H1 (cell line): Measurements from ENCODE around the gene TMTC4. TPM values are rescaled to one million over a fixed set of nuclear protein-coding genes. Genes with fewer than 3 reads are reported as not detected.

Experiments
- CTCF ChIA-PET: fragments of 300-600 bp; sonication (Branson Sonifier 250); formaldehyde crosslinking; loops from one replicate; lab custom pipeline; 2021; ENCODE audit not compliant: partially characterized antibody; lab: Charles Lee
- POLR2A ChIA-PET: fragments of 300-600 bp; sonication (Branson Sonifier 250); formaldehyde crosslinking; loops from one replicate; lab custom pipeline; 2021; ENCODE audit warnings: inconsistent platforms; ENCODE audit not compliant: partially characterized antibody; lab: Charles Lee
- DNase-seq, 2 experiments: peaks; one replicate each; pipeline versions ENCODE4 v3.0.0 to v3.0.0-alpha.2; 2010 to 2022; ENCODE audit warnings: low spot score in 2 of 2, low read depth in 1 of 2, mixed read lengths in 1 of 2
- FAIRE-seq: peaks from 2 replicates; lab custom pipeline; 2011; peaks lifted over from hg19 to GRCh38; lab: Jason Lieb, UNC
- H2AFZ ChIP-seq: 2 replicates; pipeline ENCODE4 v1.8.1; 2012; ENCODE audit warnings: low read length, inconsistent platforms
- H2AK5ac ChIP-seq: 2 replicates; pipeline ENCODE4 v1.6.1; 2013; ENCODE audit warnings: low read depth, low read length
- H2BK120ac ChIP-seq: replicated peaks from 2 replicates; pipeline ENCODE3; 2013; ENCODE audit warnings: low read depth, low read length, inconsistent platforms
- H2BK12ac ChIP-seq: 2 replicates; pipeline ENCODE4 v1.6.1; 2013; ENCODE audit warnings: low read depth, low read length
- H2BK15ac ChIP-seq: 2 replicates; pipeline ENCODE4 v1.6.1; 2013; ENCODE audit warnings: low read length
- H2BK20ac ChIP-seq: 2 replicates; pipeline ENCODE4 v1.6.1; 2013; ENCODE audit warnings: low read length
- H2BK5ac ChIP-seq: 2 replicates; pipeline ENCODE4 v1.6.1; 2013; ENCODE audit warnings: low read depth, low read length
- H3K14ac ChIP-seq: 2 replicates; pipeline ENCODE4 v1.6.1; 2013; ENCODE audit warnings: inconsistent platforms; ENCODE audit not compliant: insufficient read length
- H3K18ac ChIP-seq: 2 replicates; pipeline ENCODE4 v1.6.1; 2013; ENCODE audit warnings: low read length; ENCODE audit errors: extremely low read depth
- H3K23ac ChIP-seq: 2 replicates; pipeline ENCODE4 v1.6.1; 2013; ENCODE audit warnings: inconsistent platforms; ENCODE audit not compliant: insufficient read length
- H3K23me2 ChIP-seq: 2 replicates; pipeline ENCODE4 v1.6.1; 2013; ENCODE audit warnings: low read depth, low read length
- H3K27ac ChIP-seq: 2 replicates; pipeline ENCODE4 v1.6.1; 2011; ENCODE audit warnings: low read depth, low read length, inconsistent platforms
- H3K27me3 ChIP-seq, 4 experiments: replicated peaks in 1 of 4; 1 replicate in 1 of 4; 2 replicates in 3 of 4; pipeline versions ENCODE4 v1.6.1 to v1.8.1; 2011 to 2013; ENCODE audit warnings: low read length in 3 of 4, mild to moderate bottlenecking in 3 of 4, inconsistent platforms in 2 of 4, mixed read lengths in 2 of 4, moderate library complexity in 1 of 4; ENCODE audit not compliant: control insufficient read depth in 3 of 4, insufficient read depth in 3 of 4; ENCODE audit errors: extremely low read depth in 1 of 4
- H3K36me3 ChIP-seq, 4 experiments: 2 replicates each; pipeline versions ENCODE4 v1.6.1 to v1.8.1; 2011 to 2013; ENCODE audit warnings: mild to moderate bottlenecking in 4 of 4, low read length in 3 of 4, moderate library complexity in 2 of 4, control low read depth in 1 of 4, inconsistent platforms in 1 of 4; ENCODE audit not compliant: insufficient read depth in 4 of 4, control insufficient read depth in 2 of 4
- H3K4ac ChIP-seq: replicated peaks from 2 replicates; pipeline ENCODE3; 2013; ENCODE audit warnings: low read length, low read depth, mixed read lengths, inconsistent platforms; ENCODE audit not compliant: insufficient read length
- H3K4me1 ChIP-seq, 4 experiments: replicated peaks in 1 of 4; 1 replicate in 1 of 4; 2 replicates in 3 of 4; pipeline versions ENCODE4 v1.6.1 to v1.8.1; 2011 to 2013; ENCODE audit warnings: low read length in 3 of 4, inconsistent platforms in 2 of 4, mixed read lengths in 1 of 4; ENCODE audit not compliant: insufficient read depth in 4 of 4, control insufficient read depth in 3 of 4
- H3K4me2 ChIP-seq, 2 experiments: 2 replicates each; pipeline versions ENCODE4 v1.6.1 to v1.8.1; 2011 to 2013; ENCODE audit warnings: low read depth in 2 of 2, low read length in 2 of 2, control low read depth in 1 of 2, inconsistent platforms in 1 of 2, mild to moderate bottlenecking in 1 of 2; ENCODE audit not compliant: insufficient read depth in 1 of 2
- H3K4me3 ChIP-seq, 4 experiments: fragments of 200-600, 300-600 bp in 1 of 4; sonication (generic), shearing (Covaris generic), sonication (Bioruptor Twin) in 1 of 4; 2 replicates each; pipeline versions ENCODE4 v1.5.1 to v1.8.1; 2011 to 2016; ENCODE audit warnings: low read length in 4 of 4, low read depth in 3 of 4, control low read depth in 2 of 4, inconsistent platforms in 2 of 4, mild to moderate bottlenecking in 2 of 4, mixed read lengths in 1 of 4, moderate library complexity in 1 of 4; ENCODE audit not compliant: insufficient read depth in 2 of 4; ENCODE audit errors: extremely low read depth in 1 of 4
- H3K56ac ChIP-seq: replicated peaks from 2 replicates; pipeline ENCODE3; 2013; ENCODE audit warnings: low read depth, mild to moderate bottlenecking, mixed read lengths, low read length, inconsistent platforms; ENCODE audit not compliant: insufficient read length
- H3K79me1 ChIP-seq: 2 replicates; pipeline ENCODE4 v1.6.1; 2013; ENCODE audit warnings: low read depth, low read length, control low read depth
- H3K79me2 ChIP-seq, 2 experiments: 2 replicates each; pipeline versions ENCODE4 v1.6.1 to v1.8.1; 2012 to 2013; ENCODE audit warnings: low read length in 2 of 2, mild to moderate bottlenecking in 2 of 2, inconsistent platforms in 1 of 2; ENCODE audit not compliant: insufficient read depth in 2 of 2, control insufficient read depth in 1 of 2
- H3K9ac ChIP-seq, 4 experiments: replicated peaks in 1 of 4; 1 replicate in 1 of 4; 2 replicates in 3 of 4; pipeline versions ENCODE4 v1.6.1 to v1.8.1; 2011 to 2013; ENCODE audit warnings: low read depth in 3 of 4, low read length in 3 of 4, control low read depth in 2 of 4, mild to moderate bottlenecking in 2 of 4, moderate library complexity in 2 of 4, inconsistent platforms in 1 of 4; ENCODE audit errors: extremely low read depth in 1 of 4
- H3K9me3 ChIP-seq, 2 experiments: 2 replicates each; pipeline versions ENCODE4 v1.6.1 to v1.8.1; 2012 to 2013; ENCODE audit warnings: mild to moderate bottlenecking in 2 of 2, moderate library complexity in 2 of 2, control low read depth in 1 of 2, inconsistent platforms in 1 of 2, low read depth in 1 of 2, low read length in 1 of 2, mixed read lengths in 1 of 2; ENCODE audit not compliant: insufficient read depth in 2 of 2
- H4K20me1 ChIP-seq, 2 experiments: replicated peaks in 1 of 2; 2 replicates each; pipeline versions ENCODE3 to v1.8.1; 2011 to 2013; ENCODE audit warnings: inconsistent platforms in 2 of 2, low read length in 2 of 2, mild to moderate bottlenecking in 1 of 2; ENCODE audit not compliant: insufficient read depth in 2 of 2, control insufficient read depth in 1 of 2
- H4K5ac ChIP-seq: 2 replicates; pipeline ENCODE4 v1.6.1; 2013; ENCODE audit warnings: low read length, low read depth, mixed read lengths, inconsistent platforms; ENCODE audit not compliant: insufficient read length
- H4K8ac ChIP-seq: 2 replicates; pipeline ENCODE4 v1.8.0; 2013; ENCODE audit warnings: mild to moderate bottlenecking, moderate library complexity, low read length, inconsistent platforms; ENCODE audit not compliant: insufficient read depth; ENCODE audit errors: extremely low read depth
- H4K91ac ChIP-seq: replicated peaks from 2 replicates; pipeline ENCODE3; 2013; ENCODE audit warnings: low read length, mixed read lengths, inconsistent platforms; ENCODE audit not compliant: insufficient read length
- GABPA ChIP-seq: IDR thresholded peaks from 2 replicates; pipeline ENCODE4 v1.6.1; 2011; ENCODE audit warnings: mild to moderate bottlenecking, low read length, moderate library complexity, borderline replicate concordance; ENCODE audit not compliant: insufficient read depth
- MAFK ChIP-seq: IDR thresholded peaks from 2 replicates; pipeline ENCODE4 v1.6.1; 2012; ENCODE audit warnings: low read depth, mild to moderate bottlenecking, improper control_type of control experiment, low read length
- NRF1 ChIP-seq: IDR thresholded peaks from 2 replicates; pipeline ENCODE4 v1.6.1; 2011; ENCODE audit warnings: mild to moderate bottlenecking, low read depth, low read length, improper control_type of control experiment
- SIRT6 ChIP-seq: IDR thresholded peaks from one replicate; pipeline ENCODE4 v1.7.1; 2012; ENCODE audit warnings: low read length, inconsistent platforms
- SP2 ChIP-seq: IDR thresholded peaks from 2 replicates; pipeline ENCODE4 v1.6.1; 2012; ENCODE audit warnings: mild to moderate bottlenecking, low read length, inconsistent platforms
- TCF12 ChIP-seq: IDR thresholded peaks from 2 replicates; pipeline ENCODE4 v1.6.1; 2011; ENCODE audit warnings: low read depth, mild to moderate bottlenecking, low read length
- WGBS, 2 experiments: shearing (Covaris generic) in 1 of 2; methylation state at CpG; one replicate each; pipeline versions ENCODE4 v1.1.6 to v1.1.7; 2013 to 2015; ENCODE audit warnings: low lambda C conversion rate in 2 of 2, mixed read lengths in 2 of 2, inconsistent platforms in 1 of 2, low coverage in 1 of 2, missing lambda C conversion rate in 1 of 2; ENCODE audit not compliant: insufficient replicate concordance in 2 of 2, insufficient coverage in 1 of 2, insufficient read length in 1 of 2; ENCODE audit errors: extremely low coverage in 1 of 2, missing lambda C conversion rate in 1 of 2; 5-methylcytosine and 5-hydroxymethylcytosine counted together
- polyA plus RNA-seq, 7 experiments: library from polyadenylated mRNA; depleted of rRNA in 3 of 7; stranded (reverse) in 5 of 7; unstranded in 2 of 7; fragments of >200 nt in 5 of 7; fragments of 200-250 nt in 2 of 7; gene quantifications; 1 replicate in 5 of 7; 2 replicates in 1 of 7; 4 replicates in 1 of 7; pipeline versions ENCODE4 v1.2.1 to v1.2.3, GENCODE V29; 2011 to 2013; ENCODE audit warnings: missing spikeins in 2 of 7, mixed read lengths in 2 of 7
- total RNA-seq: library from RNA; stranded (reverse); fragmentation: NEBNext Ultra II Directional; extraction: Animal tissue kit (Norgen Biotek cat#: 25700); gene quantifications from 2 replicates; pipeline ENCODE4 v1.2.1, GENCODE V29; 2021
- TF ChIP-seq, protein P1 (sequence below): IDR thresholded peaks from 2 replicates; pipeline ENCODE4 v1.6.1; 2012; ENCODE audit warnings: inconsistent platforms
- TF ChIP-seq, protein P2 (sequence below): IDR thresholded peaks from 2 replicates; pipeline ENCODE4 v1.6.1; 2011; ENCODE audit warnings: low read depth, mild to moderate bottlenecking, low read length; ENCODE audit not compliant: insufficient read depth

The TMTC4 gene
- total and polyA plus RNA-seq, 2 of the 8 experiments (the other 6 are each of a cell fraction or from before 2014, with no cell fraction given) = 26.3 to 42.6 TPM

DNA sequence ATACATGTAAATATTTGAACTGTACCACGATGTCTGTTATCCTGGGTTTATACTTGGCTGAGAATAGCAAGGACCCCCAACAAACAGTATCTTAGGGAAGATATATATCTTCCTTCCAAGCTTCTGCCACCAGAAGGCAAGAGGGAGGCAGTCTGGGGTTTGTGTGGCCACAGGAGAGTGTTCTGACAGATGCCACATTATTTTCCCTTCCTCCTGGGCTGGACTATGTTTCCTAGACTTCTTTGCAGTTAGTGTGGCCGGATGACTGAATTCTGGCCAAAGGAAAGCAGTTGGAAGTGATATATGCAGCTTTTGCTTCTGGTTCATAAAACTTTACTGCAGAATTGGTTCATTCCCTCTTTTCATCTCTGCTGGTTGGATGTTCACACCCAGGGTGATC lies 39.9 kb upstream of the TMTC4 start:
- Histone ChIP-seq H3K79me2 (no peaks in the 10 kb centered on the region), H3K4me2 (no peak overlapping the region), H2BK20ac (no peak overlapping the region), H3K4me3 (no peak overlapping the region), H2BK5ac (no peak overlapping the region), H2AFZ (no peak overlapping the region), H3K9me3 (no peaks in the 10 kb centered on the region), H4K91ac (no peak overlapping the region), H3K79me1 (no peaks in the 10 kb centered on the region), H2AK5ac (no peak overlapping the region), H3K27me3 (no peaks in the 10 kb centered on the region), H3K18ac (no peak overlapping the region), H4K5ac (no peak overlapping the region), H4K8ac (no peak overlapping the region), H2BK12ac (no peak overlapping the region), H4K20me1 (no peaks in the 10 kb centered on the region), H3K4me1 (no peaks in the 10 kb centered on the region), H3K27ac (no peak overlapping the region), H3K36me3 (no peaks in the 10 kb centered on the region), H3K56ac (no peak overlapping the region), H3K23ac (no peak overlapping the region), H2BK120ac (no peak overlapping the region), H3K4ac (no peak overlapping the region), H2BK15ac (no peak overlapping the region), H3K23me2 (no peaks in the 10 kb centered on the region), H3K14ac (no peak overlapping the region), H3K9ac (no peak overlapping the region)
- ChIA-PET POLR2A (no interaction called here), CTCF (interaction anchor here (0.7 kb wide), 1 partner anchor 1309 kb away, joined by 3 read pairs; no protein-coding TSS in a partner anchor)
- TF ChIP-seq NRF1 (no peak), TCF12 (no peak), SP2 (no peak), GABPA (no peak), MAFK (no peak), SIRT6 (no peak)
- TF ChIP-seq, protein P1, sequence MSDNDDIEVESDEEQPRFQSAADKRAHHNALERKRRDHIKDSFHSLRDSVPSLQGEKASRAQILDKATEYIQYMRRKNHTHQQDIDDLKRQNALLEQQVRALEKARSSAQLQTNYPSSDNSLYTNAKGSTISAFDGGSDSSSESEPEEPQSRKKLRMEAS = no peak
- TF ChIP-seq, protein P2, sequence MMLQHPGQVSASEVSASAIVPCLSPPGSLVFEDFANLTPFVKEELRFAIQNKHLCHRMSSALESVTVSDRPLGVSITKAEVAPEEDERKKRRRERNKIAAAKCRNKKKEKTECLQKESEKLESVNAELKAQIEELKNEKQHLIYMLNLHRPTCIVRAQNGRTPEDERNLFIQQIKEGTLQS = no peak
- 96% methylated on average over 2 of the region's 2 CpGs; no CpG with 5 or more reads in 1 of the 2 experiments for WGBS, 2 experiments
- DNase-seq (no peak), FAIRE-seq (no peak)
